CD4-positive, alpha-beta T cell treated with Interleukin-17A for 4 hours (primary cell): ENCODE measurements around the gene OVAAL.

Experiments
- DNase-seq: peaks from one replicate; pipeline ENCODE4 v3.0.0-alpha.2; 2020; ENCODE audit warnings: mixed read lengths

Gene OVAAL

GRCh38 chr1:180609643-180610555 is 51.1 kb downstream of the OVAAL start:
- DNase-seq = no peak

GRCh38 chr1:180610556-180611015 is 51.8 kb downstream of the OVAAL start:
- DNase-seq = no peak

- DNase-seq = no peak
These were observed 52.5 kb downstream of the OVAAL start for GRCh38 chr1:180611016-180611930.

GRCh38 chr1:180612632-180613031 is 53.9 kb downstream of the OVAAL start:
- DNase-seq = no peak

GRCh38 chr1:180614730-180615129 is 56.0 kb downstream of the OVAAL start:
- DNase-seq = no peak

- no peak for DNase-seq
These were observed 56.9 kb downstream of the OVAAL start for GRCh38 chr1:180615493-180616290.
